ENCODE results near the gene ZDHHC18.

DNA sequence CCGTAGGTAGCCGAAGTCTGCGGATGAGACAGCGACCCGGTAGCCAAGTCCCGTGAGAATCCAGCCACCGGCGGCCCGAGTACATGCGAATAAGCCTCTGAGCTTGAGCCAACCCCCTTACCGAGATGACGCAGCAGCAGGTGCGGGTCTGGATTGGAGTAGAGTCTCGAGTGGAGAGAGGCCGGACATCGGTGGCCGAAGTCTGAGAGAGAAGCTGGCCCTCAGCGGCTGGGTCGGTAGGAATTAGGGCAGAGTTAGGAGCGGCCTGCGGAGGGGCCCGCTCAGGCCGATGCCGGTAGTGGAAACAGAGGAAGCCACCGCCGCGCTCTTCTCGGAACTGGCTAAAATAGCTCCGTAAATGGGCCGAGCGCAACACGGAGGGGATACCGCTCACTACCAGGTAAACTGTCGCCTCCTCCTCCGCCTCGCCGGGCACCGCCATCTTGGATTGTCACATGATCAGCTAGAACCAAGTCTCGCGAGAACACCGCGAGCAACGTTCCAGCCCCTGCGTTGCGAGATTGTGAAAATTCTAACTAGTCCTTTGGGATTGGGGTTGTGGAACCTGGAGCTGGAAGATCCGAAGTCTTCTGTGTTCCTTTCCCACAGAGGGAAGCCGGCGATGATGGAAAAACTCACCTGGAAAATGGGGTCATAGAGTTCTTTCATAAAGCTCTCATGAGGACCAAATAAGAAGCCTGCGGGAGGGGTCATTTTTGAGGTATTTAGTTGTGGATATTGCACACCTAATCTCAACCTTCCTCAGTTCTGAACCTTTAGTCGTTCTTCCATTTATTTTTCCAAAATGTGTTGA, 73.7 kb downstream of the ZDHHC18 start, which contains the start of gene GPATCH3:
- TF ChIP-seq, protein P1, sequence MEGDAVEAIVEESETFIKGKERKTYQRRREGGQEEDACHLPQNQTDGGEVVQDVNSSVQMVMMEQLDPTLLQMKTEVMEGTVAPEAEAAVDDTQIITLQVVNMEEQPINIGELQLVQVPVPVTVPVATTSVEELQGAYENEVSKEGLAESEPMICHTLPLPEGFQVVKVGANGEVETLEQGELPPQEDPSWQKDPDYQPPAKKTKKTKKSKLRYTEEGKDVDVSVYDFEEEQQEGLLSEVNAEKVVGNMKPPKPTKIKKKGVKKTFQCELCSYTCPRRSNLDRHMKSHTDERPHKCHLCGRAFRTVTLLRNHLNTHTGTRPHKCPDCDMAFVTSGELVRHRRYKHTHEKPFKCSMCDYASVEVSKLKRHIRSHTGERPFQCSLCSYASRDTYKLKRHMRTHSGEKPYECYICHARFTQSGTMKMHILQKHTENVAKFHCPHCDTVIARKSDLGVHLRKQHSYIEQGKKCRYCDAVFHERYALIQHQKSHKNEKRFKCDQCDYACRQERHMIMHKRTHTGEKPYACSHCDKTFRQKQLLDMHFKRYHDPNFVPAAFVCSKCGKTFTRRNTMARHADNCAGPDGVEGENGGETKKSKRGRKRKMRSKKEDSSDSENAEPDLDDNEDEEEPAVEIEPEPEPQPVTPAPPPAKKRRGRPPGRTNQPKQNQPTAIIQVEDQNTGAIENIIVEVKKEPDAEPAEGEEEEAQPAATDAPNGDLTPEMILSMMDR (conservative IDR thresholded peaks at IDR 0.05; ENCODE audit: low read depth, low read length) = no peak
- no peak for TF ChIP-seq EZH2 (IDR thresholded peaks at IDR 0.05; ENCODE audit: borderline replicate concordance, low read depth, low read length, poor library complexity, severe bottlenecking)
